Measurements from ENCODE around the gene AGPAT2.

Gene AGPAT2

GRCh38 chr9:136718345-136719194 is 31.3 kb upstream of the AGPAT2 start:
- H3K9me3 ChIP-seq (ENCODE audit: control insufficient read depth, insufficient read depth, low read length): no peaks in the 10 kb centered on the region
- peaks cover under 1% of the 10 kb centered on the region; the same call in 1 of the 2 replicates for H3K27me3 ChIP-seq (ENCODE audit: control insufficient read depth, low read length)
- H3F3A ChIP-seq (ENCODE audit: control insufficient read depth, insufficient read depth): peaks cover 15% of the 10 kb centered on the region
- peaks cover 38% of the 10 kb centered on the region for H3K4me1 ChIP-seq (ENCODE audit: control insufficient read depth, low read length)
- H3K4me3 ChIP-seq (ENCODE audit: low read length): no peak overlapping the region
- TF ChIP-seq CTCF (IDR thresholded peaks at IDR 0.05; ENCODE audit: low read depth, low read length, poor library complexity, severe bottlenecking): no peak
- no peak for TF ChIP-seq EZH2phosphoT487 (IDR thresholded peaks at IDR 0.05; ENCODE audit: borderline replicate concordance, low read length)
- no peaks in the 10 kb centered on the region for H3K9me2 ChIP-seq (replicated peaks; ENCODE audit: control insufficient read depth, low read length)
- H3K27ac ChIP-seq (ENCODE audit: low read depth, low read length): no peak overlapping the region
- H3K79me2 ChIP-seq (ENCODE audit: control insufficient read depth, low read length): no peaks in the 10 kb centered on the region
- H4K20me1 ChIP-seq (ENCODE audit: control insufficient read depth, insufficient read depth, low read depth, low read length): no peaks in the 10 kb centered on the region
- H3K4me2 ChIP-seq (ENCODE audit: low read length): peak overlapping the region; percentile 2
- H3K36me3 ChIP-seq (ENCODE audit: control insufficient read depth, low read length): peaks cover 19% of the 10 kb centered on the region

GRCh38 chr9:136717399-136717798 is 30.1 kb upstream of the AGPAT2 start:
- no peak overlapping the region for H3K4me2 ChIP-seq (ENCODE audit: low read length)
- H3K9me2 ChIP-seq (replicated peaks; ENCODE audit: control insufficient read depth, low read length): no peaks in the 10 kb centered on the region
- peaks cover 8% of the 10 kb centered on the region; the same call in 1 of the 2 replicates for H3K36me3 ChIP-seq (ENCODE audit: control insufficient read depth, low read length)
- no peak overlapping the region for H3K4me3 ChIP-seq (ENCODE audit: low read length)
- H3K9me3 ChIP-seq (ENCODE audit: control insufficient read depth, insufficient read depth, low read length): no peaks in the 10 kb centered on the region
- H3F3A ChIP-seq (ENCODE audit: control insufficient read depth, insufficient read depth): peaks cover 11% of the 10 kb centered on the region
- TF ChIP-seq CTCF (IDR thresholded peaks at IDR 0.05; ENCODE audit: low read depth, low read length, poor library complexity, severe bottlenecking) (no peak), EZH2phosphoT487 (IDR thresholded peaks at IDR 0.05; ENCODE audit: borderline replicate concordance, low read length) (no peak)
- peaks cover 11% of the 10 kb centered on the region for H3K27me3 ChIP-seq (ENCODE audit: control insufficient read depth, low read length)
- peaks cover 47% of the 10 kb centered on the region for H3K4me1 ChIP-seq (ENCODE audit: control insufficient read depth, low read length)
- H3K79me2 ChIP-seq (ENCODE audit: control insufficient read depth, low read length): no peaks in the 10 kb centered on the region
- no peak overlapping the region for H3K27ac ChIP-seq (ENCODE audit: low read depth, low read length)
- H4K20me1 ChIP-seq (ENCODE audit: control insufficient read depth, insufficient read depth, low read depth, low read length): no peaks in the 10 kb centered on the region

GRCh38 chr9:136714893-136715274 is 27.6 kb upstream of the AGPAT2 start:
- no peaks in the 10 kb centered on the region for H4K20me1 ChIP-seq (ENCODE audit: control insufficient read depth, insufficient read depth, low read depth, low read length)
- peak overlapping the region; percentile 66; the same call in 1 of the 2 replicates for H3K4me3 ChIP-seq (ENCODE audit: low read length)
- peaks cover 45% of the 10 kb centered on the region for H3K4me1 ChIP-seq (ENCODE audit: control insufficient read depth, low read length)
- H3K9me2 ChIP-seq (replicated peaks; ENCODE audit: control insufficient read depth, low read length): no peaks in the 10 kb centered on the region
- no peak overlapping the region for H3K27ac ChIP-seq (ENCODE audit: low read depth, low read length)
- H3K4me2 ChIP-seq (ENCODE audit: low read length): peak overlapping the region; percentile 58
- 0 out of 2 replicates have a peak, but pooled peaks cover 3% of the 10 kb centered on the region for H3F3A ChIP-seq (ENCODE audit: control insufficient read depth, insufficient read depth)
- TF ChIP-seq CTCF (IDR thresholded peaks at IDR 0.05; ENCODE audit: low read depth, low read length, poor library complexity, severe bottlenecking) (no peak), EZH2phosphoT487 (IDR thresholded peaks at IDR 0.05; ENCODE audit: borderline replicate concordance, low read length) (no peak)
- no peaks in the 10 kb centered on the region for H3K9me3 ChIP-seq (ENCODE audit: control insufficient read depth, insufficient read depth, low read length)
- H3K79me2 ChIP-seq (ENCODE audit: control insufficient read depth, low read length): no peaks in the 10 kb centered on the region
- H3K36me3 ChIP-seq (ENCODE audit: control insufficient read depth, low read length): no peaks in the 10 kb centered on the region
- H3K27me3 ChIP-seq (ENCODE audit: control insufficient read depth, low read length): peaks cover 23% of the 10 kb centered on the region
